Stimulated activated CD4-positive, alpha-beta T cell treated with anti-CD3 and anti-CD28 coated beads, Interleukin-12 subunit alpha, Interleukin-12 subunit beta, amount 100 ng/mL, for 4 hours (primary cell): ENCODE results near the gene SCN4B.

Source experiments
- DNase-seq: peaks from one replicate; pipeline ENCODE4 v3.0.0-alpha.2; 2020

The SCN4B gene

GRCh38 chr11:118128310-118128709 is 24.3 kb downstream of the SCN4B start:
- DNase-seq = no peak

- no peak for DNase-seq
These were observed 26.4 kb downstream of the SCN4B start for GRCh38 chr11:118126082-118126838.

GRCh38 chr11:118124929-118125535 is 27.6 kb downstream of the SCN4B start:
- DNase-seq = no peak

GRCh38 chr11:118120793-118121192 is 31.8 kb downstream of the SCN4B start:
- no peak for DNase-seq

GRCh38 chr11:118117790-118118601 is 34.6 kb downstream of the SCN4B start:
- no peak for DNase-seq

GRCh38 chr11:118115048-118115447 is 37.6 kb downstream of the SCN4B start:
- no peak for DNase-seq

- DNase-seq = no peak
These were observed 38.4 kb downstream of the SCN4B start for GRCh38 chr11:118114266-118114665.

- no peak for DNase-seq
These were observed 39.8 kb downstream of the SCN4B start for GRCh38 chr11:118112711-118113430.

GRCh38 chr11:118111744-118112035 is 40.9 kb downstream of the SCN4B start:
- DNase-seq = no peak

- no peak for DNase-seq
These were observed 41.4 kb downstream of the SCN4B start for GRCh38 chr11:118111019-118111743.

- no peak for DNase-seq
These were observed 43.4 kb downstream of the SCN4B start for GRCh38 chr11:118109231-118109630.

- DNase-seq = no peak
These were observed 44.1 kb downstream of the SCN4B start for GRCh38 chr11:118108513-118108912.

GRCh38 chr11:118106789-118107335 is 45.8 kb downstream of the SCN4B start:
- no peak for DNase-seq

- DNase-seq = no peak
These were observed 46.8 kb downstream of the SCN4B start for GRCh38 chr11:118105657-118106305.

GRCh38 chr11:118104491-118104890 is 48.1 kb downstream of the SCN4B start:
- DNase-seq = no peak

- no peak for DNase-seq
These were observed 49.8 kb downstream of the SCN4B start for GRCh38 chr11:118102721-118103261.

GRCh38 chr11:118100691-118101232 is 51.9 kb downstream of the SCN4B start:
- no peak for DNase-seq

- no peak for DNase-seq
These were observed 52.6 kb downstream of the SCN4B start for GRCh38 chr11:118099838-118100556.

- no peak for DNase-seq
These were observed 53.4 kb downstream of the SCN4B start for GRCh38 chr11:118098996-118099837.
